HG02981 (cell line): ENCODE data around the gene PLS1.
"Not testable (repeated sequence)": the region's sequence is repeated elsewhere in the genome, so short reads cannot be mapped to it uniquely, and the experiment has no call there.

Experiments
- ATAC-seq: cut with Tn5 transposase; IDR thresholded peaks from one replicate; pipeline ENCODE4 v1.9.1; 2021; ENCODE audit warnings: mild to moderate bottlenecking, moderate library complexity; ENCODE audit not compliant: unreplicated experiment

PLS1 gene

GRCh38 chr3:142752605-142753004 is 156.4 kb downstream of the PLS1 start:
- not testable (repeated sequence) for ATAC-seq

DNA sequence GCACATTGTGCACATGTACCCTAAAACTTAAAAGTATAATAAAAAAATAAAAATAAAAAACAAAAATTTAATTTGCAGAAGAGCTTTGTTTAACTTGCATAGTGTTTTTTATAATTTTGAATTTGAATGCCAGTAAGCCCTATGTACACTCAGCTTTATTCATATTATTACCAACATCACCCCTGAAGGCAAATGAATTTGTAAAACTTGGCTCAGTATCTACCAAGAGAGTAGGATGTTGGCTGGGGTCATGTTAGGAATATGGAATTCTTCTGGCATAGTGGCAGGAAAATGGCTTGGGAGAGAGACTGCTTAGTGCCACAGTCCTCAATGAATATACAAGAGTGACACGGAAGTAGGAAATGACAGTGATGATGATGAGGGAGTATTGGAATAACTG is 158.3 kb downstream of the PLS1 start:
- no peak for ATAC-seq
